SIG-M5 treated with dmso at 0.1 percent for 504 hours (cell line): ENCODE data around the gene CAPN2.
"Not testable (repeated sequence)": the region's sequence is repeated elsewhere in the genome, so short reads cannot be mapped to it uniquely, and the experiment has no call there.

Source experiments
- DNase-seq: peaks from one replicate; lab custom pipeline; 2025; ENCODE audit not compliant: unreplicated experiment; lab: John Stamatoyannopoulos, UW

Gene CAPN2

GRCh38 chr1:223738465-223739365 is 26.4 kb downstream of the CAPN2 start:
- no peak for DNase-seq

GRCh38 chr1:223739366-223740037 is 27.2 kb downstream of the CAPN2 start:
- DNase-seq: no peak

GRCh38 chr1:223740038-223740736 is 27.8 kb downstream of the CAPN2 start:
- not testable (repeated sequence) for DNase-seq

GRCh38 chr1:223741861-223742260 is 29.5 kb downstream of the CAPN2 start:
- no peak for DNase-seq

GRCh38 chr1:223742856-223743517 is 30.6 kb downstream of the CAPN2 start:
- DNase-seq: no peak

- no peak for DNase-seq
Observed at GRCh38 chr1:223745731-223746130, 33.4 kb downstream of the CAPN2 start.

GRCh38 chr1:223747838-223748335 is 35.5 kb downstream of the CAPN2 start:
- DNase-seq: no peak

GRCh38 chr1:223748405-223748772 is 36.0 kb downstream of the CAPN2 start:
- no peak for DNase-seq

- peak; percentile 49 for DNase-seq
Observed at GRCh38 chr1:223748773-223749733, 36.7 kb downstream of the CAPN2 start.

GRCh38 chr1:223750730-223751570 is 38.6 kb downstream of the CAPN2 start:
- no peak for DNase-seq

GRCh38 chr1:223751696-223752095 is 39.4 kb downstream of the CAPN2 start:
- DNase-seq: no peak

GRCh38 chr1:223752721-223753515 is 40.6 kb downstream of the CAPN2 start:
- peak; percentile 57 for DNase-seq

- DNase-seq: no peak
Observed at GRCh38 chr1:223754681-223755431, 42.5 kb downstream of the CAPN2 start.

GRCh38 chr1:223755432-223755792 is 43.1 kb downstream of the CAPN2 start:
- DNase-seq: no peak

GRCh38 chr1:223755992-223756775 is 43.8 kb downstream of the CAPN2 start:
- DNase-seq: no peak

GRCh38 chr1:223756806-223757700 is 44.7 kb downstream of the CAPN2 start:
- DNase-seq: no peak
